ENCODE data around the gene ENTPD2.

ENTPD2 gene

DNA sequence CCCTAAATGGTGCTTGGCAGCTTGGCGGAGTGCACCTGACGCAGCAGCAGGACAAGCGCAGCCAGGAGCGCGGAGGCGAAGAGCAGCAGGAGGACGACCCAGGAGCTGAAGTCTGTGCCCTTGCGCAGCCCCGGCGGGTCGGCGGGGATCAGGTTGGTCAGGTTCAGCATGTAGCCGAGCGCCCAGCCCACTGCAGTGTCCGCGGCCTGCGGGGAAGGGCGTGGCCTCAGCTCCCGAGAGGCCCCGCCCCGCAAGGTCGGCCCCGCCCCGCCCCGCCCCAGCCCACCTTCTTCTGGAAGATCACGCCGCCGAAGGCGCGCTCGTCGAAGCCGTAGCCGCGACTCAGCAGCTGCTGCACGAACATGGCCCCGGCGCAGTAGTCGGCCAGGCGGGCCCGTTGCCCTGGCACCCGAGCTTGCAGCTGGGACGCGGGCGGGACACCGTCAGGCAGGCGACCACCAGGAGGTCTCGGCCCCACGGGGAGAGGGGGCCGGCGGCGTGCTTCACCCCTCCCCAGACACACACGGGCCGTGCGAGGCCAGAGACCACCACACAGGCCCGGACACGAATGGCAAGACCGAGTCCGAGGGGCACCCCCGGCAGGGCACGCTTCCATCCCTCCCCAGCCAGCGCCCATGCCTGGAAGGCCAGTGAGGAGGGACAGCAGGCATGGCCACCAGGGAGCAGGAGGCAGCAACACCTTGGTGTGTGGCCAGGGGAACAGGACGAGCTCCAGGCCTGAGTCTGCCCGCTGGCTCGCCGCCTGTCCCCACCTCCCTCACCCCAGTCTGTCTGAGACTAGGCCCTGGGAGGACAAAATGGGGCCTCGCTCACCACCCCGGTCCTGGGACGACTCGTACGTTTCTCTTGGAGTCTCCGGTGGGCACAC lies 5.0 kb downstream of the ENTPD2 start:
- Histone ChIP-seq H3K9me3 (ENCODE audit: control insufficient read depth, low read depth, low read length) (no peaks in the 10 kb centered on the region), H3K4me3 (ENCODE audit: low read length) (no peak overlapping the region), H3K36me3 (ENCODE audit: control insufficient read depth, low read depth, low read length) (no peaks in the 10 kb centered on the region), H3K9ac (ENCODE audit: low read length) (no peak overlapping the region), H3K4me1 (ENCODE audit: control insufficient read depth, low read depth, low read length) (no peaks in the 10 kb centered on the region), H3K27me3 (ENCODE audit: control insufficient read depth, insufficient read depth, low read length) (peaks cover 87% of the 10 kb centered on the region), H3K27ac (ENCODE audit: low read length) (no peak overlapping the region)

DNA sequence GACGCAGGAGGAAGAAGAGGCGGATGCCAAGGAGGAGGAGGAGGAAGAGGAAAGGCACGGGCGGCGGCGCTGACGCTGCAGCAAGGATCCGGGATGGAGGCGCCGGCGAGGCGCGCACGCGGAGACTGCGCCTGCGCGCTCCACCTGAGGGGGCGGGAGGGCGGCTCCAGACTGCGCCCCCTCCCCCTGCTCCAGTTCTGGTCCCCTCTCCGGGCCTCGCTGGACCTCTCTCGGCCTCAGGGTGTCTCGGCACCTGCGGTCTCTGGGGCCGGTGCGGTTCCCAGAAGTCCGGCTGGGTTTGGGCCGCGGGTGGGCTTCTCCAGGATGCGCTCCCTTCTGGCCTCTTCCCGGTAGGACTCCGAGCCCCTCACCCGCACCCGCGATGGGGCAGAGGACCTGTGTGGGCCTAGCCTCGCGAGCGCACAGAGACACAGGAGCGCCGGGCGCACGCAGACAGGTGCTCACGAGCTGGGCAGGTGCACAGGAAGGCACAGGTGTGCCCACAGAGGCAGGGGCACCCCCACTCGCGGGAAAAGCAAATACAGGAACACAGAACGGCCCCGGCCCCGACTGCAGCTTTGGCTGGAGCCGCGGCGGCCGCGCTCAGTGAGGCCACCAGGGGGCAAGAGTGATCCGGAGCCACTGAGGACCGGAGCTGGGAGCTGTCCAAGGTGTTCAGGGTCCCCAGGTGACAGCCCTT lies 7.6 kb downstream of the ENTPD2 start, which contains the start of gene NPDC1:
NPDC1 (minus strand) TSS at position 90 of the 700 bp plus-strand sequence. CDS start 188 bp downstream, outside the sequence.
- Histone ChIP-seq H3K9me3 (ENCODE audit: control insufficient read depth, low read depth, low read length) (no peaks in the 10 kb centered on the region), H3K4me3 (ENCODE audit: low read length) (peak within 1 kb of the TSS; percentile 71), H3K27me3 (ENCODE audit: control insufficient read depth, insufficient read depth, low read length) (peaks cover 60% of the 10 kb centered on the region), H3K9ac (ENCODE audit: low read length) (no peak within 1 kb of the TSS), H3K36me3 (ENCODE audit: control insufficient read depth, low read depth, low read length) (no peaks in the 10 kb centered on the region), H3K4me1 (ENCODE audit: control insufficient read depth, low read depth, low read length) (no peaks in the 10 kb centered on the region), H3K27ac (ENCODE audit: low read length) (no peak within 1 kb of the TSS)

DNA sequence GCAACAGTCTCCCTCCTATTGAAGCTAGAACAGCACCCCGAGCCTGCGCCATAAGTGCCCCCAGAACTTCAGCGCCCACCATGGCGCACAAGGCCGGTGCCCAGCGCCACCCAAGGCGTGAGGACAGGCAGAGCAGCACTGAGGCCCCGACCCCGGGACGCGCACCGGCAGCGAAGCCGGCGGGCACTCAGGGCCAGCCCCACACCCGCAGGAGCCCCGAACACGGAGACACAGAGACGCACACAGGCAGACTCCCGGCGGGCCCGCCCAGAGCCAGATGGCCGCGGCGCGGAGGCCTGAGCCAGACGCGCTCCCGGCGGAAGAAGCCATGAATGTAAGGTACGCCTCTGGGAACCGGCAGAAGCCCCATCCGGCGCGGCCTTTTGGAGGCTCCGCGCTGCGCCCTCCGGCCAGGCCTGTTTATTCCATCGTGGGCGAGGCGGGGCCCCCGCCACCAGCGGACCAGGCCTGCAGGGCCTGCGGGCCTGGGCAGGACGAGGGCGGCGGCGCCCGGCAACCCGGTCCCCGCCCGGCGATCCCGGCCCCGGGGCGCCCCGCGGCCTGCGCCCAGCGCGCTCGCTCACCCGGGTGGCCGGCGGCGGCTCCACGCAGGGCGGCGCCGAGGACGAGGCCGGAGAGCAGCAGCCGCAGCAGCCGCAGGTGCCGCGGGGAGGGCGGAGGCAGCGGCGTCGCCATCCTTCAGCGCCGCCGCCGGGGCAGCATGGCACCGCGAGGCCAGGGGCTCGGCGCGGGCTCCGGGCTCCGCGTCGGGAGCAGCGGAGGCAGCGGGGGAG lies 8.4 kb downstream of the ENTPD2 start:
- no peak overlapping the region for H3K27ac ChIP-seq (ENCODE audit: low read length)
- peaks cover 53% of the 10 kb centered on the region for H3K27me3 ChIP-seq (ENCODE audit: control insufficient read depth, insufficient read depth, low read length)
- no peaks in the 10 kb centered on the region for H3K9me3 ChIP-seq (ENCODE audit: control insufficient read depth, low read depth, low read length)
- peak overlapping the region; percentile 71 for H3K4me3 ChIP-seq (ENCODE audit: low read length)
- H3K4me1 ChIP-seq (ENCODE audit: control insufficient read depth, low read depth, low read length), result no peaks in the 10 kb centered on the region
- H3K9ac ChIP-seq (ENCODE audit: low read length), result no peak overlapping the region
- no peaks in the 10 kb centered on the region for H3K36me3 ChIP-seq (ENCODE audit: control insufficient read depth, low read depth, low read length)

DNA sequence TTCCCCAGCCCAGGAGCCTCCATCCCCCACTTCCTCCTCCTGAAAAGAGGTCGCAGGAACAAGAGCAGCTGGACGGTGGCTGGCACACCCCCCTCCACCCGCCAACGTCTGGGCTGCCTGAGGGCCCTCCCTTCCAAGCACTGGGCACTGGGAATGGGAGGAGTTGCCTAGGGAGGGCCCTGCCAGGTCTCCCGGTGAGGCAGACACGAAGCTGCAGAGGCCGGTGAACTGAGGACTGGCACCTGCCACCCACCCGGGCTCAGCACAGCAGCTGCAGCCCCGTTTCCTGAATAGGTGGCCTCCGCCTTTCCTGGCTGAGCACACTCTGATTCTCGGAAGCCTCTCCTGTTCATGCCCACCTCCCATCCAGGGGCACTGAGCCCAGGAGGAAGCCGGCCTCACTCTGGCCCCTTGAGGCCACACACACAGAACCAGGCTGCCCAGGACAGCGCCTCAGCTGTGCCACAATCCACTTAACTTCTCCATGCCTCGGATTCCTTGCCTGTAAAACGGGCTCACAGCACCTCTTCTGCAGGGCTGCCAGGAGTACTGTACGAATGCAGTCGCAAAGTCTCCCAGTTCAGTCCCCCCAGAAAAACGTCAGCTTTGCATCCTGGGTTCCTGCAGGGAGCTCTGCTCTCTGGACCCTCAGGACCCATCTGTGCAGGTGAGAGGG lies 9.2 kb downstream of the ENTPD2 start:
- no peaks in the 10 kb centered on the region for H3K9me3 ChIP-seq (ENCODE audit: control insufficient read depth, low read depth, low read length)
- H3K9ac ChIP-seq (ENCODE audit: low read length), result no peak overlapping the region
- no peaks in the 10 kb centered on the region for H3K4me1 ChIP-seq (ENCODE audit: control insufficient read depth, low read depth, low read length)
- no peak overlapping the region for H3K27ac ChIP-seq (ENCODE audit: low read length)
- H3K36me3 ChIP-seq (ENCODE audit: control insufficient read depth, low read depth, low read length), result peaks cover 3% of the 10 kb centered on the region
- peaks cover 44% of the 10 kb centered on the region for H3K27me3 ChIP-seq (ENCODE audit: control insufficient read depth, insufficient read depth, low read length)
- peak overlapping the region; percentile 55 for H3K4me3 ChIP-seq (ENCODE audit: low read length)

DNA sequence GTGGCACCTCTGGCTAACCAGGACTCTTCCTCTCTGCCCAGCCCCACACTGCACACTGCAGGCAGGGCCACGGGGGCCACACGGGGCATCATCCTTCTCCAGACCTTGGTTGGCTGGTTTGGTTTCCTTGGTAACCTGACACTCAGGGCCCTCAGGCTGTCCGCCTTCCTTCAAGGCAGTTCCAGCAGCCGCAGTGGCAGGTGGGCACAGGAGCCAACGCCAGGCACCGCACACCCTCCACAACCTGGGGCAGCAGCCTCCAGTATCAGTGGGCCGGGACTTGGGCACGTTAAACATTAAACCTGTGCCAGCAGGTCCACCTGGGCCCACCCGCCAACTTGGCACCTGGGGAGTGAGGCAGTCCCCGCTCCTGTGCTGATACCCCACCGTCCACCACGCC lies 9.8 kb downstream of the ENTPD2 start:
- Histone ChIP-seq H3K9ac (ENCODE audit: low read length) (no peak overlapping the region), H3K4me1 (ENCODE audit: control insufficient read depth, low read depth, low read length) (no peaks in the 10 kb centered on the region), H3K4me3 (ENCODE audit: low read length) (no peak overlapping the region)

DNA sequence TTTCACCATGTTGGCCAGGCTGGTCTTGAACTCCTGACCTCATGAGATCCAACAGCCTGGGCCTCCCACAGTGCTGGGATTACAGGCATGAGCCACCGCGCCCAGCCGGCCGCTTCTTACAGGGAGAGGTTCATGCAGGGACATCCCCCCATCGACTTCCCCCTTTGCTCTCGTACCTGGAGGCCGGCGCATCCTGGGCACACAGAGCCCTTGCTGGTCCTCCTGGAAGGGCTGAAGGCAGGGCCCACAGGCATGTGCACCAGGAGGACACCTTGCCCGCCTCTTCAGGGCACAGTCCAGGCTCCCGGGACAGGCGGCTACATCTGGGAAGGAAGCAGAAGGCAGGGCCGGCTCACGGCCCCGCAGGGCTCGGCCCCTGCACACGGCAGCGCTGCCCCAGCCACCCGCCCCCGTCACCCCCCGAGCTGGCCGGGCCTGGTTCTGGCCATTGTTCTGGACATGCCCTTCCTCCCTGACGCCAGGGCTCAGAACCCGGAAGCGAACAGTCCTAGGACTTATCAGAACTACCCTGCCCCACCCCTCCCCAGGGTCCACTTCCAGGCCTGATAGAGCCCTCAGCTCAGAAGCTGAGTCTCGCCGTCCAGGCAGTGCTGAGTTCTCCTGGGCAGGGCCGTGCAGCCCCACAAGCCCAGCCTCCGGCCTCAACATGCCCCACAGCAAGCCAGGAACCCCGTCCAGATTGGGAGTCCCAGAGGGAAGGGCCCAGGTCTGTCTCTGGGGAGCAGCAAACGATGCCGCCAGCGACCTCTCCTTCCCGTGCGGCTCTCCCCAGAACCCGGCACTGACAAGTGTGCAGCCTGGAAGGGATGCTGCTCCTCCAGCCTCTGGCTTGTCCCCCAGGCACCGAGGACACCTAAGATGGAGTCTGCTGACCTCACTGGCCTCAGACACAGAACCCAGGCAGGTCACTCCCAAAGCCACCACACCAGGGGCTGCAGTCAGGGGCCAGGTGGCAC lies 10.8 kb downstream of the ENTPD2 start:
- Histone ChIP-seq H3K4me3 (ENCODE audit: low read length) (no peak overlapping the region), H3K9me3 (ENCODE audit: control insufficient read depth, low read depth, low read length) (no peaks in the 10 kb centered on the region), H3K27ac (ENCODE audit: low read length) (no peak overlapping the region), H3K4me1 (ENCODE audit: control insufficient read depth, low read depth, low read length) (no peaks in the 10 kb centered on the region), H3K36me3 (ENCODE audit: control insufficient read depth, low read depth, low read length) (peaks cover 3% of the 10 kb centered on the region), H3K9ac (ENCODE audit: low read length) (no peak overlapping the region), H3K27me3 (ENCODE audit: control insufficient read depth, insufficient read depth, low read length) (peaks cover 30% of the 10 kb centered on the region)

More for the DNA sequence above, 9.8 kb downstream of the ENTPD2 start:
- Histone ChIP-seq H3K27me3 (ENCODE audit: control insufficient read depth, insufficient read depth, low read length) (peaks cover 38% of the 10 kb centered on the region), H3K27ac (ENCODE audit: low read length) (no peak overlapping the region), H3K9me3 (ENCODE audit: control insufficient read depth, low read depth, low read length) (no peaks in the 10 kb centered on the region), H3K36me3 (ENCODE audit: control insufficient read depth, low read depth, low read length) (peaks cover 3% of the 10 kb centered on the region)

DNA sequence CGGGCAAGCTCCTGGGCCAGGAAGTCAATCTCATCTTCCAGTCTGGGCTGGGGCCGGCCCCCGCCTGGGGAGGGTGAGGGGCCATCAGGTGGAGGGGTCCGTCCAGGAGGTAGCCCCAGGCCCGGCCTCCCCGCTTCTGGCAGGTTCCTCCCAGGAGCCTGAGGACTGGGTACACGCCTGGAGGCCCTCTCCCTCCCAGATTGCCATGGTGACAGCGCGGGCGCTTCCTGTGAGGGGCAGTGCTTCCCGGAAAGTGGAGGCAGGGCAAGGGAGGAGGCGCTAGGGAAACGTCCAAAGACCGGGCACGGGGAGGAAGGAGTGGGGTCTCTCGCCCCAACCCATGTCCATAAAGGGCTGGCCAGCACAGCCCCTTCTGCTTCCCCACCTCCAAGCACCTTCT lies 12.7 kb downstream of the ENTPD2 start:
- Histone ChIP-seq H3K4me1 (ENCODE audit: control insufficient read depth, low read depth, low read length) (no peaks in the 10 kb centered on the region), H3K4me3 (ENCODE audit: low read length) (no peak overlapping the region), H3K9ac (ENCODE audit: low read length) (no peak overlapping the region), H3K36me3 (ENCODE audit: control insufficient read depth, low read depth, low read length) (peaks cover 3% of the 10 kb centered on the region), H3K9me3 (ENCODE audit: control insufficient read depth, low read depth, low read length) (no peaks in the 10 kb centered on the region), H3K27ac (ENCODE audit: low read length) (no peak overlapping the region), H3K27me3 (ENCODE audit: control insufficient read depth, insufficient read depth, low read length) (peaks cover 15% of the 10 kb centered on the region)

DNA sequence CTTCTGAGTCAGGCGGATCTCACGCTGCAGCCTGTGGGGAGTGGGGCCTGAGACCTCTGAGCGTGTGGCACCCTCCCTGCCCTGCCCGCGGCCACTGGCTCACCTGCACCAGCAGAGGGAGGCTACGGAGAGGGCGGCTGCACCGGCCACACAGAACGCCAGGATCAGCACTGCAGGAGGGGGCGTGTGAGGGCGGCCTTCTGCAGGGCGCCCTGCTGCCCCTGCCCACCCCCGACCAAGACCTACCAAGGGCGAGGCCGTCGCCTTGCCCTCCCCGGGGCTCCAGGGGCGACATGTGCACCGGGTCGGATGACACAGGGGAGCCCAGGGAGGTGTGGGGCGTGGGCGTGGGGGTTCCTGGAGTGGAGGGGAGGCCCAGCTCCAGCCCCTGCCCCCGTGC lies 13.3 kb downstream of the ENTPD2 start:
- peaks cover 15% of the 10 kb centered on the region for H3K27me3 ChIP-seq (ENCODE audit: control insufficient read depth, insufficient read depth, low read length)
- H3K4me1 ChIP-seq (ENCODE audit: control insufficient read depth, low read depth, low read length), result no peaks in the 10 kb centered on the region
- H3K36me3 ChIP-seq (ENCODE audit: control insufficient read depth, low read depth, low read length), result peaks cover 3% of the 10 kb centered on the region
- no peaks in the 10 kb centered on the region for H3K9me3 ChIP-seq (ENCODE audit: control insufficient read depth, low read depth, low read length)
- no peak overlapping the region for H3K9ac ChIP-seq (ENCODE audit: low read length)
- no peak overlapping the region for H3K4me3 ChIP-seq (ENCODE audit: low read length)
- no peak overlapping the region for H3K27ac ChIP-seq (ENCODE audit: low read length)

DNA sequence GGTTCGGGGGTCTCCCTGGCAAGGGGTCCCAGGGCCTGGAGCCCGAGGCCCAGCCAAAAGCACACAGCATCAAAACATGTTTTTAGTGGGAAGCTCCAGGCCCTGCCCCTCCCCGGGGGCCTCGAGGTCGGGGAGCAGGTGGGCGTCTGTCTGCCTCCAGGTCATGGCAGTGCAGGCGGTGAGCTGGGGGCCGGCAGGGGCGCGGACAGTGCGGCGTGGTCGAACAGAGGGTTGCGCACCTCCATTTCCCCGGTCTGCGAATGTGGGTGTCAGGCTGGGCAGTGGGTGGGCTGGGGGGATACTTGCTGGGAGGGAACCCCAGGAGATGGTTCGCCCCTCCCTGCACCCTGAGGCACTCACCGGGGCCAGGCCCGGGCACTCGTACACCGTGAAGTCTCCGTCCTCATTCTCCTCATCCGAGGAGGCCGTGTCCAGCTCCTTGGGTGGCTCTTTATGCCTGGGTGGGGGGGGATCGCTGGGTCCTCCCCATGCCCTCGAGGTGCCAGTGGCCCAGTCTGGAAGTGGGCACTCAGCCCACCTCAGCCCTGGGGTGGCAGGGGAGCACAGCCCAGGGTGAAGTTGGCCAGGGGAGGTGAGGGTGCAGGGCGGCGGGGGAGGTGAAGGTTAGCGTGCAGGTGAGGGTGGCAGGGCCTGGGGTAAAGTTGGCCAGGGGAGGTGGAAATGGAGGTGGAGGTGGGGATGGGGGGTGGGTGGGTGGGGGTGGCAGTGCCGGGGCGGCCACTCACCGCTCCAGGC lies 14.1 kb downstream of the ENTPD2 start:
- Histone ChIP-seq H3K9ac (ENCODE audit: low read length) (no peak overlapping the region), H3K27me3 (ENCODE audit: control insufficient read depth, insufficient read depth, low read length) (peaks cover 7% of the 10 kb centered on the region), H3K4me3 (ENCODE audit: low read length) (no peak overlapping the region), H3K9me3 (ENCODE audit: control insufficient read depth, low read depth, low read length) (no peaks in the 10 kb centered on the region), H3K36me3 (ENCODE audit: control insufficient read depth, low read depth, low read length) (peaks cover 3% of the 10 kb centered on the region), H3K4me1 (ENCODE audit: control insufficient read depth, low read depth, low read length) (no peaks in the 10 kb centered on the region), H3K27ac (ENCODE audit: low read length) (no peak overlapping the region)

DNA sequence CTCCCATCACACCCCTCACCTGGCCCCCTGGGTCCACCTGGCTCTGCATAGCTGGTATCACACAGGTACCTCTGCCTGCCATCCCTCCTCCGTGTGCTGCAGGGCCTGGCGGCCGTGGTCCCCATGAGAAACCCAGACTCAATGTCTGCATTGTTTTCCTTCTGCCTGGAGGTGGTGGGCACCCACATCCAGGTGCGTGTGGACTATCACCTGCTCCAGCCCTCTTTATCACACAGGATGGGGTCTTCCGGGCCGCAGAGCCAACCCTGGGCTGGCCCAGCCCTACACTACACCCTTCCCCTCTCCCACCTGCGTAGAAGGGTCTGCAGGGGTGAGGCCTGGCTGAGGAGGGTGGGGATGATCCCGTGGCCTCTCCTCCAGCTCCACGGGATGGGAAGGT lies 14.9 kb downstream of the ENTPD2 start:
- H3K27me3 ChIP-seq (ENCODE audit: control insufficient read depth, insufficient read depth, low read length), result no peaks in the 10 kb centered on the region
- no peaks in the 10 kb centered on the region for H3K4me1 ChIP-seq (ENCODE audit: control insufficient read depth, low read depth, low read length)
- no peak overlapping the region for H3K9ac ChIP-seq (ENCODE audit: low read length)
- H3K36me3 ChIP-seq (ENCODE audit: control insufficient read depth, low read depth, low read length), result peaks cover 3% of the 10 kb centered on the region
- no peak overlapping the region for H3K4me3 ChIP-seq (ENCODE audit: low read length)
- H3K27ac ChIP-seq (ENCODE audit: low read length), result no peak overlapping the region
- no peaks in the 10 kb centered on the region for H3K9me3 ChIP-seq (ENCODE audit: control insufficient read depth, low read depth, low read length)

All from iPS-18a (cell line).